ENCODE results near the gene INIP. TPM values are rescaled to one million over a fixed set of nuclear protein-coding genes. Genes with fewer than 3 reads are reported as not detected.

Gene INIP, protein sequence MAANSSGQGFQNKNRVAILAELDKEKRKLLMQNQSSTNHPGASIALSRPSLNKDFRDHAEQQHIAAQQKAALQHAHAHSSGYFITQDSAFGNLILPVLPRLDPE
- 14.5 TPM for polyA plus RNA-seq (ENCODE audit: insufficient read length)

DNA sequence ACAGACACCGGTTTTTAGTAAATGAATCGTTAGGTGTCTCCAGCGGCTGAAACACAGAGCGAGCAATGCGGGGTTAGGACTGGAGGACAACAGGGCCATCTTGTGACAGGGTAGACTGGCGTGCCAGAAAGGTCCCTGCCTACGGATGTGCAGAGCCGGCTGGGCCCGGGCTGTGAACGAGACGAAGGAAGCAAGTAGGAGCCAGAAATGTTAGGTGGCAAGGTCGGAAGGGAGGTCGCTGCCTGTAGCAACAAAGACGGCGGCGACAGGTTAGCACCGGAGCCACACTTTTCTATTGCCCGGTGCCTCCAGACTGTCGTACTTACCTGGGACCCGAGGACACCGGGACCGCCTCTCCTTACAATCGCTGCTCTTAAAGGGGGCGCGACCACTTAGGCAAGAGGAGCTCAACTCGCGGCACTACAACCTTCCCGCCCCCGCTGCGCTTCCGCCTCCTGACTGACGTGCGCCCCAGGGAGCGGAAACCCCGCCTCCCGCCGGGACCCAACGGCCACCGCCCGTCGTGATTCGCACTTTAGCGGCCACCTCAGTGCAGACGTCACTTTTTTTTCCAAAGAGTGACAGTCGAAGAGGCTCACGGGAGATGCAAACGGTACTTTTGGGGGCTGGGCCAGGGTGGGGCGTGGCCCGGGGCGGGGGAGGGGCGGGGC, at the start of gene INIP:
TSS of gene INIP (minus strand) at position 457 of the 671 bp plus-strand sequence. CDS start 1,632 bp downstream, outside the sequence.
- DNase-seq = peak; percentile 96

DNA sequence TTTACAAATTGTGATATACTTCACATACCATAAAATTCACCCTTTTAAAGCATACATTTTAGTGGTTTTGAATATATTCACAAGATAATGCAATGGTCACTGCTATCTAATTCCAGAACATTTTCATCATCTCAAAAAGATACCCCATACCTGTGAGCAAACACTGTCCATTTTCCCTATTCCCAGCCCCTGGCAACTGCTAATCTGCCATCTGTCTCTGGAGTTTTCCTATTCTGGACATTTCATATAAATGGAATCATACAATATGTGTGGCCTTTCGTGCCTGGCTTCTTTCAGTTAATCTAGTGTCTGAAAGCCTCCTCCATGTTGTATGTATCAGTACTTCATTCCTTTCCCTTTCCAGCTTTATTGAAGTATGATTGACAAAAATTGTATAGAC, 47.4 kb upstream of the INIP start:
- no peak for DNase-seq

DNA sequence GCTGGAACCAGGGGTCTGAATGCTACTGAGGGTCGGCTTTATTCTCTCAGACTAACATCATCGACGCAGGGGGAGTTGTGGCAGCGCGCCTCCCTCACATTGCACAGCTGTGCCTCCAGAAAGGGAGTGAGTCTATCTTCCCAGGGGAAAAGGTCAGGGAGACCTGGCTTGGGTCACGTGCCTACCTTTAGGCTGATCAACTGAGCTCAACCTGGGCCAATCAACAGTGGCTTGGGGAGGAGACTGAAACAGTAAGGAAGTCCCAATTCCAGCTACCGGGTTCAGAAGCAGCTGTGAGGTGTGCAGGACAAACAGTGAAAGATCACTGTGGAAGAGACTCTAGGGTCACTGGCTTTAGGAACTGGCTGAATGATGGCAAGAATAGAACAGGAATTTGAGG, 46.9 kb upstream of the INIP start:
- no peak for DNase-seq

DNA sequence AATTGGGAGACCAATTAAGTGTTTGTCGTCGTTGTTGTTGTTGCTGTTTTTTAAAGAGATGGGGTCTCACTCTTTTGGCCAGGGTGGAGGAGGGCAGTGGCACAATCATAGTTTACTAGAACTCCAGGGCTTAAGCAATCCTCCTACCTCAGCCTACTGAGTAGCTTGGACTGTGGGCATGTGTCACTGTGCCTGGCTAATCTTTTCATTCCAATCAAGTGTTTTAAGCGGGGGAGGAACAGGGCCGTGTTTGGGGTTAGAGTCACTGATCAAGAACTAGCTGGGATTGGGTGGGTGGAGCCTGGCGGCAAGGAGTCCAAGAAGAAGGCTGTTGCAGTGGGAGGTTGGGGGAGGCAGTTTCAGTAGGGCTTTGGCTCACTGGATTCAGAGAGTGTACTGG, 46.4 kb upstream of the INIP start:
- no peak for DNase-seq

DNA sequence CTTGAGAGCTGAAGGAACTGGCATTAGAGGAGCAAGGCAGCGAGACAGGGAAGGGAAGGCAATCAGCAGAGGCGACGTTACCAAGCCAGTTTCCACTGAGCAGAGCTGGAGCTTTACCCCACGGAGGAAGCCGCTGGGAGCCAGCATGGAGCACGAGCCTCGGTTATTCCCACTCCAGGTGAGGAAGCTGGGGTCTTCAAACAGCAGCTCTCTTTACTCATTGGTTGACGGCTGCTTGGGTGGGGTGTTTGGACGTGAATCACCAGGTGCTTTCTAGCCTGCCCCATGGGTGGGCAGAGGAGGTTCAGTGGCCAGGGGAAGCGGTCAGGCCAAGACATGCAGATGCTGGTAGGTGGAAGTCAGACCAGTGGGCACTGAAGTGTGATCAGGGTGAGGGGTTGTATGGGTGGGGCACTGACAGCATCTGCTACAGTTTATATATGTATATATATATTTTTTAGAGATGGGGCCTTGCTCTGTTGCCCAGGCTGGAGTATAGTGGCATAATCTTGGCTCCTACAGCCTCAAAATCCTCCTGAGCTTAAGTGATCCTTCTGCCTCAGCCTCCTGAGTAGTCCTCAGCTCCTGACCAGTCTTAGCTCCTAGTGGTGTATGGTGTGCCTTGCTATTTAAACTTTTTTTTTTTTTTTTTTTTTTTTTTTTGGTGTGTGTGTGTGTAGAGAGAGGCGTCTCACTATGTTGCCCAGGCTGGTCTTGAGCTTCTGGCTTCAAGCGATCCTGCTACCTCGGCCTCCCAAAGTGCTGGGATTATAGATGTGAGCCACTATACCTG, 45.0 kb upstream of the INIP start:
- no peak for DNase-seq

DNA sequence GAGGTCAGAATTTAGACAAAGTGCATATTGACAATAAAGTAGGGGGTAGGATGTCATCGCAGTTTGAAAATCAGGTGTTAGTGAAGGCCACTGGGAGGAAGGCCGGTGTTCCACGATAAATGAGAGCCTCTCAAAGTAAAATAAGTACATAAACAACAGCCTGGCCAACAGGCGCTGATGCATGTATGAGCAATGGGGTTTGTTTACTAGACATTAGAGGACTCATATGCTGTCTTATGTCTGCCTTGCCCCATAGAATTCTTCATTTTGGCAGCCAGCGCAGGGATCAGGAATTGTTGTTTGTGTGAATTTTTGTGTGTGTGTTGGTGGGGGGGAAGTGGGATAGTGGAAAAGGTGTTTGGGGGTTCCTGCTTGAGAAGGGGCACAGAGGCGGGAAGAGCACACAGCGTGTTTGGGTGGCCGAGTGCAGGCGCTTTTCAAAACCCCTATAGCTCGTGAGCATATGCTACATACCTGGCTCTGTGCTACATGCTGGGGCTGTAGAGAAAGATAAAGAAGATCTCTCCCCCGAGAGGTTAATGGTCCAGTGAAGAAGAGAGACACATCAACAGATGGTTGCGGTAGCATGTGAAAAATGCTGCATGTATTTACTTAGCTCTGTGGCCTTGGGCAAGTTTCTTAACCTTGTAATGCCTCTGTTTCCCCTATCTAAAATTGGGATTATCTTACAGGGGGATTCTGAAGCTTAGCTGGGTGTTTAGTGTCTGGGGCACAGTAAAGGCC, 44.2 kb upstream of the INIP start:
- DNase-seq = no peak

DNA sequence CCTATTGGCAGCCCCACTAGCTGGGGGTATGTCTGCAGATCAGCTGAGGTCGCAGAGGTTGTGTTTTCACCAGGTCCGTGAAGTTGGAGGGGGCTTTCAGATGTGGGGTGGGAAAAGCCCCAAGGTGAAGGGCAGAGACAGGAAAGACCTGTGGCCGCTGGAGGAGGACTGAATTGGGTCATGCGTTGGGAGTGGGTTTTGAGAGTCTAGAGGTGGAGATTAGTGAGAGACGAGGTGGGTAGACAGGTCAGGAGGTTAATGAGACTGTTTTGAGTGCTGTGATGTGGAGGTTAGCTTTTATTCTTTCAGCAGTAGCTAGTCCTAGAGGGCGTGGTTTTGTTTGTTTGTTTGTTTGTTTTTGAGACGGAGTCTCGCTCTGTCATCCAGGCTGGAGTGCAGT, 42.9 kb upstream of the INIP start:
- no peak for DNase-seq

DNA sequence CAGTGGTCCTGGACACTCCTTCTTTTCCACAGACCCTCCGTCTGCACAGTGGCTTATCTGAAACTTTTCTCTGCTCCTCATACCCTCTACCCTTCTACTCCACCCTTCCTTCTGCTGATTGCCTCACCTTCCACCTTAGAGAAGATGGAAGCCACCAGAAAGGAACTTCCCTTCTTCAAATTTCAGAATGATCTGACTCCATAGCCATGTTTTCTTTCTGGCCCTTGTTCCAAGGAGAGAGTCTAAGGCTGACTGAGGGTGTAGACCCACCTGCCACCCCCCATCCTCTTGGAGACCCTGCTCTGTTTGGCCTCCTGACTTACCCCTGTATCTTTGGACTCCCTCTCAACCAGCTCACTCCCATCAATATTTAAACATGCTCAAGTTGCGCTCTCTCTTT, 40.0 kb upstream of the INIP start:
- DNase-seq = no peak

DNA sequence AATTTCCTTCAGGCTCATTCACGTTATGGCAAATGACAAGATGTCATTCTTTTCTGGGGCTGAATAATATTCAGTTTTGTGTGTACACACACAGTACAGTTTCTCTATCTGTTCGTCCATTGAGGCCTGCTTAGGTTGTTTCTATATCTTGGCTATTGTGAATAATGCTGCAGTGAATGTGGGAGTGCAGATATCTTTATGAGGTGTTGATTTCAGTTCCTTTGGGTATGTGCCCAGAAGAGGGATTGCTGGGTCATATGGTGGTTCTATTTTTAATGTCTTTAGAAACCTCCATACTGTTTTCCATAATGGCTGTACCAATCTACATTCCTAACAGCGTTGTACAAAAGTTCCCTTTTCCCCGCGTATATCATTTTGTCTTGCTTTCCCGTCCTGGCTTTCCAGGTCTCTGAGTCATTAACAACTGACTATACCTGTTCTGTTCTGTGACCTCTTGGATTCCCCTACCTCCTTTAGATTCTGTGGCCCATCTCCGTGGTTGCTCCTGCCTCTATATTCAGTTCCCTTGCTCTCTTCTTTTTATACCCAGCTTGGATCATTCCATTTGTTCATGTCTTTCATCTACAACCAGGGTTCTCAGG, 39.5 kb upstream of the INIP start:
- no peak for DNase-seq

DNA sequence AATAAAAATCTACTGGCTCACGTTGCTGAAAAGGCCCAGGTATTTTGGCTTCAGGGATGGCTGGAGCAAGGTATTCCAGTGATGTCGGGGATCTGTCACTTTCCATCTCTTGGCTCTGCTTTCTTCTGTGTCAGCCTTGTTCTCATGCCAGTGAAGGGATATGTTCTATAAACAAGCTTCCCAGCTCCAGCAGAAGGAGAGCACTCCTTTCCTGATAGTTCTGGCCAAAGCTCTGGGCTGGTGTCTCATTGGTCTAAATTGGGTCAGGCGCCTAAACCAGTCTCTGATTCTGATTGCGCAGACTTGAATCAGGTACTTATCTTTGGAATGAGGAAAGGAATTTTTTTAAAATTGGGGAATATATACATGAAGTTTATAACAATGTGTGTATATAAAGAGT, 37.8 kb upstream of the INIP start:
- no peak for DNase-seq

DNA sequence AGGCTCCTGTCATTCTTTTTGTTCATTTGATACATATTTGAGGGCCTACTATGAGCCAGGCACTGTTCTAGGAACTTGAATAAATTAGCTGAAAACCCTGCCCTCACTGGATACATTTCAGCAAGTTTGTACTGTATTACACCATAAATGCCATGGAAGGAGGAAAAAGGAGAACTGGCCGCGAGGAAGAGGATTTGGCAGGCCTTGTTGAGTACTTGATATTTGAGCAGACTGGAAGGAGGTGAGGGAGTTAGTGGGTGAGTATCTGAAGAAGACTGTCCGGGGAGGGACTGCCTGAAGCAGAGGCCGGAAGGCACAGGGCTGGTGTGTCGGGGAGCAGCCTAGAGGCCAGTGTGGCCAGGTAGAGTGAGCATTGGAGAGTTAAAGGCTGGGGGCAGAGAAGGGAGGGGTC, 37.1 kb upstream of the INIP start:
- DNase-seq = no peak

DNA sequence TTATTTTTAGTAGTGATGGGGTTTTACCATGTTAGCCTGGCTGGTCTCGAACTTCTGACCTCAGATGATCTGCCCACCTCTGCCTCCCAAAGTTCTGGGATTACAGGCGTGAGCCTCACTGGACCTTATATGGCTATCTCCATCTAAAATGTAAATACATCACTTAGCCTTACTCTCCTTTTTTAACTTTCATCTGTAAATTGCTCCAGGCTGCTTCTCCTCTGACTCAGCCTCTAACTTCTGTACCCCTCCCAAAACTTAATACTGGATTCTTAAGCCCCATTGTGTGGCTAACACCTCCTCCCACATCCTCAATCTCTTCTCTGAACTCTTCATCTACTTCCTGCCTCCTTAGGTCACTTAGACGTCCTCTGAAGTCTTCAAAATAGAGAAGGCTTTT, 36.7 kb upstream of the INIP start:
- DNase-seq = no peak

DNA sequence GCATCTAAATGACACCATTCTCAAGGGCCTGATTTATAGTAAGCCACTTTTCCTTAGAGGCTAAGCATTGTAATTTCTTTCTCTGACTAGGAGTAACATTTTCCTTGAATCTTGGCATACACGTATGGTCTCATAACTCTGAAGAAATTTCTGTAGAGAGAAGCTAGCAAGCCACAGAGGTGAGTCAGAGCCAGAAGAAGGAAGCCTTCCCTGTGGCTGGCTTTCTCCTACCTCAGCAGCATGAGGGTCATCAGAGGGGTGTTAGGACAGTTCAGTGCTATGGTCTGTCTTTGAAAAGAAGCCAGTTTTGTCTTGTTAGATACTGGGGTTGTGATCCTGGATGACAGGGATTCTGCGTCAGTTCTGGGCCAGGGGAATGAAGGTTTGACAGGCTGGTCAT, 35.8 kb upstream of the INIP start:
- DNase-seq = no peak

DNA sequence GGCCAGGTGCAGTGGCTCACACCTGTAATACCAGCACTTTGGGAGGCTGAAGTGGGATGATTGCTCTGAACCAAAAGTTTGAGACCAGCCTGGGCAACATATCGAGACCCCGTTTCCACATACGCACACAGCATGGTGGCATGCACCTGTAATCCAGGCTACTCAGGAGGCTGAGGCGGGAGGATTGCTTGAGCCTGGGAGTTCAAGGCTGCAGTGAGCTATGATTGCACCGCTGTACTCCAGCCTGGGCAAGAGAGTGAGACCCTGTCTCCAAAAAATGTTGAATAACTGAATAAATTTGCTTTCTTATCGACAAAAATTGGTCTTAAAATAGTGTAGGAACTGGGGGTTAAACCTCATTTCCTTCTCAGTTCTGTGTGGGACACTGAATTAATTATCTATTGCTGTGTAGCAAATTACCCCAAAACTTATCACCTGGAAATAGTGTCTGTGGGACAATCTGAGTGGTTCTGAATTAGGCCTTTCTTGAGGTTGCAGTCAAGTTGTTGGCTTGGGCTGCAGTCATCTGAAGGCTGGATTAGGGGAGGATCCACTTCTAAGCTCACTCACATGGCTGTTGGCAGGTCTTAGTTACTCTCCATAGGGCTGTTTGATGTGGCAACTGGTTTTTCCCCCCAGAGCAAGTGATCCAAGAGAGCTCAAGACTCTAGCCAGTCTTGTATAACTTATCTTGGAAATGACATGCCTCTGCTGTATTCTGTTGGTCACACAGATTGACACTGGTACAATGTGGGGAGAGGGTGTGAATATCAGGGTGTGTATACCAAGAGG, 34.6 kb upstream of the INIP start:
- no peak for DNase-seq

DNA sequence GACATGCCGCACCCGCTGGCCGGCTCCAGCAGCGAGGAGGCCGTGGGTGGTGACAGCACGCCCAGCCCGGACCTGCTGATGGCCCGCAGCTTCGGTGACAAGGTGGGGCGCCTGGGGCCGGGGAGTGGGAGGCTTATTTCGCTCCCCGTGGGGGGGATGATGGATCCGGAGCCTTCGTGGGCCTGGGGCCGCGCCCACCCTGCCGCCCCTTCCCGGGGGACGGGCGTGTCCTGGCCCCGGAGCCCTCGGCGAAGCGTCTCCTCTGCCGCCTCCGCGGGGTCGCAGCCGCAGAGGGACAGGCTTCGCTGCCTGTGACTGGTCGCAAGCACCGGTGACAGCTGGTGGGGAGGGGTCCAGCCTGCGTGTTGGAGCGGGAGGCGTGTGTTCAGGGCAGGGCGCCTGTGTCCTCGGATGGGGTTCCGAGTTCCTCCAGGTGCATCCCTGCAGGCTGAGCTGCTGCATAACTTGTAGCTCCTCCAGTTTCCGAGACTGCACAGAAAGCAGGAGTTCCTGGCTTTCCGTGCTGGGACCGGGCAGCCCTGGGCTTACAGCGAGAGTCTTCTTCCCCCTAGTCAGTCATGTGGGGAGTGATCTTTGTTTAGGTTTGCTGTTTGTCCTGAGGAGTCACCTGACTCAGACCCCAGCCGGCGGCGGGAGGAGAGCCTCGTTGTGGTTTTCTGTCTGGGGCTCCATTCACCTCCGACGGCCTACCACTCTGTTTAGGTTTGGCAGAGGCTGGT, 33.3 kb upstream of the INIP start:
- DNase-seq = peak; percentile 47

DNA sequence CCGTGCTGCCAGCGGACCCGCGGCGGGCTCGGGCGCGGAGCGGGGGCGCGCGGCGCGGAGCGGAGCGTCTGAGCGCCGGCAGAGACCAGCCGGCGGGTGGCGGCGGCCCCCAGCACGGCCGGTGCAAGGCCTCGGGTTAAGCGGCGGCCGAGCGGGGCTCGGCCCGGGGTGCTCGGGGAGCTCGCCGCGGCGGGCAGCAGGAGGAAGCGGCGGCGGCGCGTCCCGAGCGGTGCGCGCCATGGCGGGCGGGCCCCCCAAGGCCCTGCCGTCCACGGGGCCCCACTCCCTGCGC, 32.8 kb upstream of the INIP start:
- DNase-seq = no peak

DNA sequence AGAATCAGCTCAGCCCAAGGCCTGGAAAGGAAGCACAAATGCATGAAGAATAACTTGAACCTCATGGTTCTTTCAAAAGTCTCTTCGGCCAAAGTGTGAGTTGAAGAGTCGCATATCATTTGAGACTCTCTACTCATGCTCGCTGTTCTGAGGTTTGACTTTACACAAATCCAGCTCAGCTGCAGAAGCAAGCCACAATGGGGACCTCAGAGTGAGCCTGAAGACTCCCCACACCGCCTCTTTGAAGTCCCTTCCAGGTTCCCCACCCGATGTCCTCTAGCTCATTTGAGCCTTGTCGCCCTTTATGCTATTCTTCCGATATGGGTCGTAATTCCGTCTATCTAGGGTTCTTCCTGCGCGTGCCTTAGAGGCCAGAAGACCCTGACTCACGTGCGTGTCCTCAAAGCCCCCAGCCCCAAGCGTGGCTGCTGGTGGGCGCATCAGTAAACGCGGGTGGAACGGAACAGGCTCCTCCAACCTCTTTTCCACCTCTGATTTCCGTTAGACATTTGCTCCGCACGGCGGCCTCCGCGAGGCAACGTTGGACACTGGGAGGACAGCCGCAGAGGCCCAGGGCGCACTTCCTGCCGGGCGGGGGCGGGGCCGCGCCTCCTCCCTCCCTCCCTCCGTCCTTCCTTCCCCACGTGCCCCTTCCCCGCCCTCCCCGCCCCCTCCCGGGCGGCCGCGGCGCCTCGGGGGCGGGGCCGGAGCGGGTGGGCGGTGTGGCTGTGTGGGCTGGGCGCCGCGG, 32.3 kb upstream of the INIP start, which contains the start of gene SNX30:
TSS of gene SNX30 (plus strand) at position 745 of the 748 bp plus-strand sequence. CDS start 242 bp downstream, outside the sequence.
- peak; percentile 94 for DNase-seq

DNA sequence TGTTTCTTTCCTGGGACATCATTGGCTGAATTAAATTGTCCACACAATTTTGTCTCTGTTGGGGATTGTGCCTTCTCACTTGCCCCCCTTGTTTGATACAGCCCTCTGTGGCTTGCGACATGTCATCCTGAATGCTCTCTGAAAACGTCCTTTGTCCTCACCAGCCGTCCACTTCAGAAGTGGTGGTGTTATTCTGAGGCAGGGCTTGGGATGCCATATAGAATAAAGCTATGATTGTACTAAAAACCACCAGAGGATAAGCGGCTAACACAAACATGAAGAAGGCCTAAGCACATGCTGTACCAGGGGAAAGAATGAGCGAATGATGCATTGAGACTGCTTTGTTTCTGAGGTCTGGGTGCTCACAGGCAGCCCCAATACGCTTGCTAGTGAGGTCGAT, 29.2 kb upstream of the INIP start:
- no peak for DNase-seq

DNA sequence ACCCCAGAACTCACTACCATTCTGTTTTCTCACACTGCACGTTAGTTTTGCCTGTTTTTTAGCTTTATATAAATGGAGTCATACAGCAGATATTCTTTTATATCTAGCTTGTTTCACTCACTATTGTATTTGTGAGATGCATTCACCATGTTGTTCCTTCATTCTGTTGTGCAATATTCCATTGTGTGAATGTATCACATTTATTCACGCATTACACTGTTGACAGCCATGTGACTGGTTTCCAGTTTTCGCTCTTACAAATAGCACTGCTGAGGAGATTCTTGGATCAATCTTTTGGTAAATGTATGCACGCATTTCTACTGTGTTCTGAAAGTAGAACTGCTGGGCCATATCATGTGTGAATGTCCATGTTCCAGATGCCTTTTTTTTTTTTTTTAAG, 26.3 kb upstream of the INIP start:
- DNase-seq = no peak

DNA sequence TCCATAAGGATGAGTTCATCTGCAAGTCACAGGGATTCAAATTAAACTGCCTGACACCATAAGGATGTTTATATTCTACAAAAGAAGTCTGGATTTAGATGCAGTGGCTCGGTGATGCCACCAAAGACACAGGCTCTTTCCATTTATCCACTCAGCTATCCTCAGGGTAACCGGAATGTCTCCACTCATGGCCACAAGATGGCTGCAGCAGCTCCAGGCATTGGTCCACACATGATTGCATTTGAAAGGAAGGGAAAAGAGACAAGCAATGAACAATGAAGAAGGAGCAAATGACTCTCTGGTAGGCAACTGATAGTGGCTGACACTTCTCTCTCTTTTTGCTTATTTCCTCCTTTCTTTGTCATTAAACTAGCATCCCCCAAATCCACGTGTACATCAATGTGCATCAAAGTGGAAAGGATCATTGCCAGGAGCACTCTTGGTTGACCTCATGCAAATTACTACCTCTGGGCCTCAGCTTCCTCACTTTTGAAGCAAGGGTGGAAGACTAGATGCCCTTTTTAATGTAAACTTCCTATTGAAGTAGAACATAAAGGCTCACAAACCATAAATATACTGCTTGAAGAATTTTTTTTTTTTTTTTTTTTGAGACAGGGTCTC, 25.4 kb upstream of the INIP start:
- no peak for DNase-seq

Measured in hindlimb muscle (tissue), 1 donor.